ENCODE data around the gene ENOSF1. TPM values are rescaled to one million over a fixed set of nuclear protein-coding genes. Genes with fewer than 3 reads are reported as not detected.

ENOSF1 gene
- total RNA-seq, 3 donors from 2014 or later (not counting 1 experiment from before 2014, with no cell fraction given) = 36.3 to 51.5 (median 39.8) TPM

- Mint-ChIP-seq H3K36me3 (no peaks in the 10 kb centered on the region), H3K4me3 (no peak overlapping the region), H3K4me1 (peaks cover 10 to 12% of the 10 kb centered on the region in 2 donors), H3K27ac (peak overlapping the region in 1 of 2 donors; percentile 53), H3K9me3 (no peaks in the 10 kb centered on the region), H3K27me3 (ENCODE audit: low read depth in 2 of 2) (no peaks in the 10 kb centered on the region)
- Histone ChIP-seq H3K9me3 (ENCODE audit: control insufficient read depth, insufficient read depth, low read length) (no peaks in the 10 kb centered on the region), H3K27me3 (ENCODE audit: control insufficient read depth, insufficient read depth, low read length) (no peaks in the 10 kb centered on the region), H3K36me3 (ENCODE audit: control insufficient read depth, insufficient read depth, low read length) (peaks cover 16% of the 10 kb centered on the region), H3K27ac (ENCODE audit: low read length) (no peak overlapping the region), H3K4me3 (ENCODE audit: low read length) (no peak overlapping the region), H3K4me1 (ENCODE audit: control insufficient read depth, insufficient read depth, low read length) (peaks cover 11% of the 10 kb centered on the region)
- no peak for TF ChIP-seq CTCF (IDR thresholded peaks at IDR 0.05)
- intact Hi-C loops (cut with micrococcal nuclease) = no loop called here
- no peak for ATAC-seq
- DNase-seq = no peak
- WGBS (ENCODE audit: insufficient coverage) = 91% methylated on average over 14 of the region's 14 CpGs
Measured at GRCh38 chr18:677951-678381, 34.5 kb downstream of the ENOSF1 start.

GRCh38 chr18:677145-677544, 35.3 kb downstream of the ENOSF1 start:
- H3K4me1 ChIP-seq (ENCODE audit: control insufficient read depth, insufficient read depth, low read length) = peaks cover 8% of the 10 kb centered on the region
- Mint-ChIP-seq H3K27me3 (ENCODE audit: low read depth in 2 of 2) (no peaks in the 10 kb centered on the region), H3K9me3 (no peaks in the 10 kb centered on the region), H3K36me3 (peaks cover 7% of the 10 kb centered on the region), H3K27ac (peak overlapping the region in 1 of 2 donors; percentile 11), H3K4me1 (peaks cover 8 to 9% of the 10 kb centered on the region in 2 donors), H3K4me3 (no peak overlapping the region)
- ATAC-seq (no peak), DNase-seq (no peak)
- H3K27ac ChIP-seq (ENCODE audit: low read length) = no peak overlapping the region
- no peaks in the 10 kb centered on the region for H3K9me3 ChIP-seq (ENCODE audit: control insufficient read depth, insufficient read depth, low read length)
- no peak overlapping the region for H3K4me3 ChIP-seq (ENCODE audit: low read length)
- no peak for TF ChIP-seq CTCF (IDR thresholded peaks at IDR 0.05)
- peaks cover 21% of the 10 kb centered on the region for H3K36me3 ChIP-seq (ENCODE audit: control insufficient read depth, insufficient read depth, low read length)
- WGBS (ENCODE audit: insufficient coverage) = 87% methylated on average over 3 of the region's 4 CpGs
- intact Hi-C loops (cut with micrococcal nuclease) = no loop called here
- H3K27me3 ChIP-seq (ENCODE audit: control insufficient read depth, insufficient read depth, low read length) = no peaks in the 10 kb centered on the region

- H3K9me3 Mint-ChIP-seq = no peaks in the 10 kb centered on the region
- H3K4me3 Mint-ChIP-seq = no peak overlapping the region
- no peaks in the 10 kb centered on the region for H3K27me3 Mint-ChIP-seq (ENCODE audit: low read depth in 2 of 2)
- Histone ChIP-seq H3K27ac (ENCODE audit: low read length) (no peak overlapping the region), H3K4me3 (ENCODE audit: low read length) (no peak overlapping the region), H3K27me3 (ENCODE audit: control insufficient read depth, insufficient read depth, low read length) (no peaks in the 10 kb centered on the region), H3K4me1 (ENCODE audit: control insufficient read depth, insufficient read depth, low read length) (peaks cover 3% of the 10 kb centered on the region), H3K36me3 (ENCODE audit: control insufficient read depth, insufficient read depth, low read length) (peaks cover 22% of the 10 kb centered on the region), H3K9me3 (ENCODE audit: control insufficient read depth, insufficient read depth, low read length) (no peaks in the 10 kb centered on the region)
- no peak for TF ChIP-seq CTCF (IDR thresholded peaks at IDR 0.05)
- H3K27ac Mint-ChIP-seq = peak overlapping the region in 1 of 2 donors; percentile 11
- peaks cover 4 to 5% of the 10 kb centered on the region in 2 donors for H3K4me1 Mint-ChIP-seq
- 93% methylated on average over 3 of the region's 3 CpGs for WGBS (ENCODE audit: insufficient coverage)
- intact Hi-C loops (cut with micrococcal nuclease) = no loop called here
- DNase-seq = no peak
- peaks cover 8% of the 10 kb centered on the region for H3K36me3 Mint-ChIP-seq
- no peak for ATAC-seq
Measured at GRCh38 chr18:676736-677135, 35.7 kb downstream of the ENOSF1 start.

- no peak for DNase-seq
- no peaks in the 10 kb centered on the region for H3K27me3 ChIP-seq (ENCODE audit: control insufficient read depth, insufficient read depth, low read length)
- H3K9me3 ChIP-seq (ENCODE audit: control insufficient read depth, insufficient read depth, low read length) = no peaks in the 10 kb centered on the region
- H3K4me1 Mint-ChIP-seq = no peaks in the 10 kb centered on the region
- no peak overlapping the region for H3K27ac ChIP-seq (ENCODE audit: low read length)
- H3K27me3 Mint-ChIP-seq (ENCODE audit: low read depth in 2 of 2) = no peaks in the 10 kb centered on the region
- ATAC-seq = no peak
- intact Hi-C loops (cut with micrococcal nuclease) = no loop called here
- no peak for TF ChIP-seq CTCF (IDR thresholded peaks at IDR 0.05)
- no peak overlapping the region for H3K27ac Mint-ChIP-seq
- no peak overlapping the region for H3K4me3 ChIP-seq (ENCODE audit: low read length)
- H3K4me3 Mint-ChIP-seq = no peak overlapping the region
- H3K36me3 ChIP-seq (ENCODE audit: control insufficient read depth, insufficient read depth, low read length) = peaks cover 24% of the 10 kb centered on the region
- no peaks in the 10 kb centered on the region for H3K9me3 Mint-ChIP-seq
- 96% methylated on average over 3 of the region's 5 CpGs for WGBS (ENCODE audit: insufficient coverage)
- H3K36me3 Mint-ChIP-seq = peaks cover 8% of the 10 kb centered on the region
- H3K4me1 ChIP-seq (ENCODE audit: control insufficient read depth, insufficient read depth, low read length) = no peaks in the 10 kb centered on the region
Measured at GRCh38 chr18:676069-676468, 36.4 kb downstream of the ENOSF1 start.

Data from natural killer cell (primary cell).